GOT3 (cell line): Measurements from ENCODE around the gene KLK8.

Experiments used
- DNase-seq: peaks from one replicate; lab custom pipeline; 2025; ENCODE audit warnings: mixed read lengths; lab: John Stamatoyannopoulos, UW

The KLK8 gene

GRCh38 chr19:50949861-50950260 is 51.5 kb downstream of the KLK8 start:
- no peak for DNase-seq

GRCh38 chr19:50947123-50947522 is 54.3 kb downstream of the KLK8 start:
- DNase-seq = no peak
